Mesodermal cell (in vitro differentiated cells): Measurements from ENCODE around the gene TSPOAP1.

Experiments used
- H3K27ac ChIP-seq: 2 replicates; pipeline ENCODE4 v1.7.0; 2013; ENCODE audit warnings: mild to moderate bottlenecking, low read depth, low read length, moderate library complexity; ENCODE audit not compliant: severe bottlenecking
- H3K36me3 ChIP-seq: 2 replicates; pipeline ENCODE4 v1.7.1; 2013; ENCODE audit warnings: mild to moderate bottlenecking, low read length, moderate library complexity; ENCODE audit not compliant: control insufficient read depth, insufficient read depth
- H3K4me1 ChIP-seq: one replicate; pipeline ENCODE4 v1.7.1; 2013; ENCODE audit warnings: mild to moderate bottlenecking, low read length; ENCODE audit not compliant: insufficient read depth, control insufficient read depth, poor library complexity, severe bottlenecking
- H3K4me3 ChIP-seq: 2 replicates; pipeline ENCODE4 v1.7.0; 2013; ENCODE audit warnings: low read length, control low read depth, mild to moderate bottlenecking; ENCODE audit not compliant: insufficient read depth, poor library complexity, severe bottlenecking; ENCODE audit errors: extremely low read depth
- H3K9me3 ChIP-seq: 2 replicates; pipeline ENCODE4 v1.7.1; 2013; ENCODE audit warnings: mild to moderate bottlenecking, low read length, moderate library complexity; ENCODE audit not compliant: control insufficient read depth
- whole genome bisulfite sequencing, 2 experiments: methylation state at CpG; one replicate each; pipeline ENCODE4 v1.1.5; 2013; ENCODE audit warnings: missing lambda C conversion rate in 2 of 2; ENCODE audit not compliant: insufficient coverage in 2 of 2; 5-methylcytosine and 5-hydroxymethylcytosine counted together

Gene TSPOAP1

DNA sequence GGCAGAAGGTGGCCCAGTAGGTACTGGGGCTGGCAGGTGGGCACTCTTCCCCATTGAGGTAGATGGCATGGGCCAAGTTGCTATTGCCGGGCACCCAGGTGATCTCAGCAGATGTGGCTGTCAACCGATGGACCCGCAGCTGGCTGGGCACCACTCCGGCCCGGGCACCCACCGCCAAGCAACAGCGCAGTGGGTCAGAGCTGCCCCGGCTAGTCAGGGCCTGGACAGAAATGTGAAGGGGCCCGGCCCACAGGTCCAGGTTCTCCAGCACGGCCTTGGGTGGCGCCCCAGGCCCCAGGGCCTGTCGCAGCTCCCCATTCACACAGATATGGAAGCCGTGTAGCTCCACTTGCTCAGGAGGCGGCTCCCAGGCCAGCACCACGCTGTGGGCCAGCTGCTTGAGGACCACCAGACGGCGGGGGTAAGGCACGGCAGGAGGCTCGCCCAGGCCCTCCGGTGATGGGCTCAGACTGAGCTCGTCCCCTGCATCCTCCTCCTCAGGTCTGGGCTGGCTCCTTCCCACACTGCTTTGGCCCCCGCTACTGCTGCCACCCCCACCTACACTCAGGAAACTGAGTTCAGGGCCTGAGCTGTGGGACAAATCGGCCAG is 16.5 kb downstream of the TSPOAP1 start:
- Histone ChIP-seq H3K36me3 (no peaks in the 10 kb centered on the region), H3K4me3 (no peak overlapping the region), H3K4me1 (no peaks in the 10 kb centered on the region), H3K9me3 (no peaks in the 10 kb centered on the region), H3K27ac (no peak overlapping the region)
- 92 to 97% methylated on average over 12 to 20 of the region's 23 CpGs for WGBS, 2 experiments

DNA sequence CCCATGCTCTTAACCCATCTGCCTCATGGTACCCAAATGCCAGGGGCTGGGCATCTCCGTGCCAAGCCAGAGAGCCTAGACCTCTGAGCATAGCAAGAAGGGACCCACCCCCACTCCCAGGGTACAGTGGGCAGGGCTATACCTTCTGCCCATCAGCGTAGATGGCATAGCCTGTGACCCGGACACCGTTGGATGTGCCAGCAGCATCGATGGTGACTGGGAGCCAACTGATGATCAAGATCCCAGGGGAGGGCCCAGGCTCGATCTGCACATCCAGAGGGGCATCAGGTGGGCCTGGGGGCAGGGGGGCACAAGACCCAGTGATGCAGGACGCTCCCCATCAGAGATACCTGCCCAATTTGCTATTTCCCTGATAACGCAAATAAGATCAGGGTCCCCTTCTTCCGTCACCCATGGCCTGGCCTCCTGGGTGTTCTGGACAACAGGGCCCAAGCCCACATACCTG is 17.1 kb downstream of the TSPOAP1 start:
- Histone ChIP-seq H3K4me3 (no peak overlapping the region), H3K36me3 (no peaks in the 10 kb centered on the region), H3K4me1 (no peaks in the 10 kb centered on the region), H3K27ac (no peak overlapping the region), H3K9me3 (no peaks in the 10 kb centered on the region)
- WGBS, 2 experiments: 90 to 100% methylated on average over 8 to 9 of the region's 9 CpGs

DNA sequence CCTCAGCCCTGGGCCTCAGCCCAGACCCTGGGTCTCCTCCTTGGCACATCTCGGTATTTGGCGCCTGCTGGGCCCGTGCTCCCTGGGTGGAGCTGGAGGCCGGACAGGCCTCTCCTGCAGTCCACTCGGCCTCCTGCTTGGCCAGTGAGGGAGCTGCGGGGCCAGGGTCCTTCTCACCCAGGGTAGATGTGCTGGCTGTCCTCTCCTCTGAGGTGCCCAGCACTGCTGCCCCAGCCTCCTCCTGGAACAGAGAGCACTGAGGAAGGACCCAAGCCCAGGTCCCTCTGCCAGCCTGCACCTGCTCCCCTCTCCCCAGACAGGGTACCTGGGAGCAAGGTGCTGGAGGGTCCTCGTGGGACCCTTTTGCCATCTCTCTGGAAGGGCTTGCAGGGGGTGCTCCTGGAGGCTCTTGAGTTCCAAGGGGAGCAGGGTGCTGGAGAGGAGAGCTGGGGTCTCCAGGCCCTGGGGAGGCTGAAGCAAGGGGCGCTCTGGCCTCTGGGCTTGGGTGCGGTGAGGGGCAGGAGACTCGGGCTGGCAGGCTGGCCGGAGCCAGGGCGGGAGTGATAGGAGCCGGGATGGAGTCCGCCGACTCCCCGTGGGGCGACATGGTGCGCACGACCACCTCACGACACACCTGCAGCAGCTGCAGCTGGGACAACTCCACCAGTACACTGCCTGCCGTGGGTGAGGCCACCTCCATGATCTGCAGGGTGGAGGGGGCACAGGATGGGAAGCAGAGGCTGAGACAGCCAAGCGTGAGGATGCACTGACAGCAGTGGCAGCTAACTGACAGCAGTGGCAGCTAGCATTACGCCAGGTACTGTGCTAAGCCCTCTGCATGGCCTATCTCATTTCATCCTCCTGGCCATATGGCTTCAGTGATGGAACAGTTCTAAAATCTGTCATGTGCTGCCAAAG is 17.8 kb downstream of the TSPOAP1 start:
- H3K4me1 ChIP-seq: no peaks in the 10 kb centered on the region
- H3K27ac ChIP-seq: no peak overlapping the region
- WGBS, 2 experiments: 91 to 92% methylated on average over 19 to 23 of the region's 23 CpGs
- H3K36me3 ChIP-seq: no peaks in the 10 kb centered on the region
- no peak overlapping the region for H3K4me3 ChIP-seq
- H3K9me3 ChIP-seq: no peaks in the 10 kb centered on the region

DNA sequence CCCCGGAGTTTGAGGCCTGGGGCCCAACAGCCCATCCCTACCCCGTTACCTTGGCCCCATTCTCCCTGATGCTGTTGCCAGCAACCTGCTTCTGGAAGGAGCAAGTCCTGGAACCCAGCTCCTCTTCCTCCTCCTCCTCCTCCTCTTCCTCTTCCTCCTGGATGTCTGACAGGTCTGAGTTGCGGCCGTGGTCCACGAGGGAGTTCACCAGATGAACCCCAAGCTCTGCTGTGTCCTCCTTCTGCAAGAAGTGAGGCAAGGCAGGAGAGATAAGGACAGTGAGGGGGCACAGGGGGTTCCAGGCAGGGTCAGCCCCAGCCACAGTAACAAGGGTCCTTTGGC is 18.7 kb downstream of the TSPOAP1 start:
- WGBS, 2 experiments: 79 to 88% methylated on average over 2 of the region's 5 CpGs
- Histone ChIP-seq H3K27ac (no peak overlapping the region), H3K36me3 (no peaks in the 10 kb centered on the region), H3K9me3 (no peaks in the 10 kb centered on the region), H3K4me1 (no peaks in the 10 kb centered on the region), H3K4me3 (no peak overlapping the region)

DNA sequence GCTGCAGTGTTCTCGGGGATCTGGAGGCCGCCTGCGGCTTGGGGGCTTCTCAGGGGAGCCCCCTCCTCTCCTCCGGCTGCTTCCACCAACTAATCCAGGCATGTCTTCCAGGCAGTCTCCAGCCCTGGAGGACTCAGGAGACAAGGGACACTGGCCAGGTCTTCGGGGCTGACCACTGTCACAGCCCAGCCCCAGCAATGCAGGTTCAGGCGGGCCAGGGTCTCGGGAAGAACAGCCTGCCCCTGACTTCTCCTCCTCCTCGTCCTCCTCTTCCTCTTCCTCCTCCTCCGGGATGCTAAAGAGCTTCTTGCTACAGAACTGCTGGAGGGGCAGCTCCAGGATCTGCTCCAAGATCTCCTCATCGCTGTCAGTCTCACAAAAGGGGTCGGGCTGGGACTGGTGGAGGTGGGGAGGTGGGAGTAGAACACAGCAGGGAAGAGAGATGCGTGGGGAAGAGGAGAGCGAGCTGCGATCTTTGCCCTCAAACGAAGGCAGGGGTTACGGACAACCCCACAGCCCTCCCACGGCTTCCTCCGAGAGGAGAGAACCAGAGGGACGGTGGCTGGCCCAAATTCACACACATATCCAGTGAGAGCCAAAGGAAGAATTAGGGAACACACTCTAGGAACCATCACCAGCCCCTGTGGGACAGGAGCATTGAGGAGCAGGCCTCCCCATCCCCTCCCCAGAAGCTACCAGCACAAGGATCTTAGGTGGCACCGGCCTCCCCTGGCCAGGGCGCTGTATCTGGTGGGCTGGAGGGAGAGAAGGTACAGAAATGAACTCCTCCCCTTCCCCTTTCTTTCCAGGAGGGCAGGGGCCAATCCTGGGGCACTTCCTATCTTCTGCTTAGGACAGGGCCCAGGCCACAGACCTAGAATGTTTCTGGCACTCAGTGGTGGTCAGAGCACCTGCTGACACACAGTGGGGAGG is 19.3 kb downstream of the TSPOAP1 start:
- WGBS, 2 experiments: 84 to 96% methylated on average over 4 to 15 of the region's 21 CpGs
- Histone ChIP-seq H3K4me3 (no peak overlapping the region), H3K27ac (no peak overlapping the region), H3K9me3 (no peaks in the 10 kb centered on the region), H3K4me1 (no peaks in the 10 kb centered on the region), H3K36me3 (no peaks in the 10 kb centered on the region)

DNA sequence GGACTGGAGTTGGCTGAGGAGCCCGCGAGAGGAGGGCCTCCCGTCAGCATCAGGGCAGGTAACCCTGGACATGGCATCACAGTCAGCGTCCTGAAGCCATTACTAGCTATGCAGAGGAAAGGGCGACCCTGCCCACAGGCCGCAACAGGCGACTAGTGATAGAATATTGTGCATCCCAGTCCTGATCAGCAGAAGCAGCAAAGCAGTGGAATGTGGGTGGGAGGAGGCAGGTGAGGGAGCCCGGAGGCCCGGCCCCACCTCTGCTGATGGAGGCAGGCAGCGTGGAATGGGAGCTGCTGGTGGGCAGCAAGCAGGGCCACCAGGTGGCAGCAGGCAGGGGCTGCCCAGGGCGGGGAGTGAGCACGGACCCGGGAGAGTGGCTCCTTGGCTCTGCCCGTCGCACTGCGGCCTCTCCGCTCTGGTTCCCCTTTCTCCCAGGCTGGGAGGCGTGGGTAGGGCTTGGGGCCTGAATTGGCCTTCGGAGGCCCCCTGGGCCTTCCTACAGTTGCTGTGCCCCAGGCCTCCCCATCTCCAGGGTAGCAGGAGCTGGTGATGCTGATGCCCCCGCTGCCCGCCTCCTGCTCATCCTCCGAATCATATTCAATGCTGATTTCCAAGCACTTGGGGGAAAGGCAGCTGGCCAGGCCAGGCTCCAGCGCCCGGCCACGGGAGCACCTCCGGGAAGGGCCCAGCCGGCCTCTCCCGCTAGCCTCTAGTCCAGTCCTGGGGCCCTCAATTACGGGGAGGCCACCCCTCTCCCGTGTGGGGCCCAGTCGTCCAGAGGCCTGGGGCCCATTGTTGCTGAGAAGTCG is 20.2 kb downstream of the TSPOAP1 start:
- H3K9me3 ChIP-seq: no peaks in the 10 kb centered on the region
- H3K4me3 ChIP-seq: no peak overlapping the region
- no peaks in the 10 kb centered on the region for H3K4me1 ChIP-seq
- H3K36me3 ChIP-seq: no peaks in the 10 kb centered on the region
- 78 to 81% methylated on average over 26 to 31 of the region's 32 CpGs for WGBS, 2 experiments
- H3K27ac ChIP-seq: no peak overlapping the region

DNA sequence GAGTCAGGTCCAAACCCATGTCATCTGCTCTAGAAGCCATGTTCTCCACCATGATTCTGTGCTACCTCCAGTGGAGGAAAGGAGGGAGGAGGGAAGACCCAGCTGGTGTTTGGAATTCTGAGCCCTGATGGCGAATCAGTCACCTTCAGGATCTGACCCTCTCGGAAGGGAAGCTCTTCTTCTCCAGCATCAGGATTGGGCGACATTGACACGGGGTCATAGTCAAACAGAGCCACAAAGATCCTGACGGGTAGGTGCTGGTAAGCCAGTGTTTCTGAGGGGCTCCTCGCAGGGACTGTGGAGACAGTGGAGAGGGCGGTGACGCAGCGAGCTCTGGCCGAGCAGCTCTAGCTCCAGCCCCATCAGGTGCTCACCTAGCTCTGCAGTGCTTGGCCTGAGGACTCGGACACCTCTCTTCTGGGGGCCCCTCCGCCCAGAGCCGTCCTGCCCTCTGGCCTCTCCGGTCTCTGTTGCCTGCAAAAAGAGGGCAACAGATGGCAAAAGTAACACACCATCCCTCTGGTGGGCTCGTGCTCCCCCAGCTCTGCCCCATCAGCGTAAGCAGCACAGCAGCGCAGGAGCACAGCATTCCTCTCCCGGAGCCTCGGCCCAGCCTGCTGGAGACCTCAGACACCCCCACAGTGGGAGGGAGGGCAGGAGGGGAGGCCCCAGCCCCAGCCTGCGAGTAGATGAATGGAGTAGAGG is 21.0 kb downstream of the TSPOAP1 start:
- no peaks in the 10 kb centered on the region for H3K36me3 ChIP-seq
- no peak overlapping the region for H3K4me3 ChIP-seq
- H3K4me1 ChIP-seq: no peaks in the 10 kb centered on the region
- WGBS, 2 experiments: 92 to 94% methylated on average over 14 to 16 of the region's 20 CpGs
- no peaks in the 10 kb centered on the region for H3K9me3 ChIP-seq
- H3K27ac ChIP-seq: no peak overlapping the region

DNA sequence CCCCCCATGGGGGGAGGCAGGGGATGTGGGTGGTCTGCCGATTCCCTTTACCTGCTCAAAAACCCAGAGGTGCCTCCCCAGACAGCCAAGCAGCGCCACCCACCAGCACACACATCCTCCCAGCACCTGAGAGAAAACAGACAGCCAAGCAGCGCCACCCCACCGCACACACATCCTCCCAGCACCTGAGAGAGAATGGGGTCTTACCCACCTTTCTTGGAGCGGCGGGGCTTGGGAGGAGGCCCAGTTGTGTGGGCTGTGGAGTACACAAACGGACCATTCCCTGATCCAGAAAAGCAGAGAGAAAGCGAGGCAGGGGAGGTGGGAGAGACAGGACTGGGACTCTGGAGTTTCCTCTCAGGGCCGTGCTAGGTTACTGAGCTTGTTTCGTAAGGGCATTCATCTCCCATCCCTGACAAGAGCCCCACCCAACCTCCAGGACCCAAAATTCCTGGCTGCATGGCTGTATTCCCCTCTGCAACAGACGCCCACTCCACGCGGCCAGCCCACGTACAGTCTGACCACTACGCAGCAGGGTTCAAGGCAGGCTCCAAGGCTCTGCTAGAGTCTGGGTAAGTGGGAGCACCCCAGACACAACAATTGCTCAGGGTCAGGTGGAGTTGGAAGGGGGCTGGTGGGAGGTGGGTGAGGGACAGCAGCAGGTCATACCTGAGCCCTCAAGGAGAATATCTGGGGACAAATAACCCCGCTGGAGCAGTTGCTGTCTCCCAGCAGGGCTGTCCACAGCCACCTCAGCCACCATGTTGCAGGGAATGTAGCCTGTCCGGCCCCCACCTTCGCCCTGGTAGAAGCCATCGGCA is 22.3 kb downstream of the TSPOAP1 start:
- H3K36me3 ChIP-seq: no peaks in the 10 kb centered on the region
- no peak overlapping the region for H3K4me3 ChIP-seq
- no peaks in the 10 kb centered on the region for H3K4me1 ChIP-seq
- H3K9me3 ChIP-seq: no peaks in the 10 kb centered on the region
- WGBS, 2 experiments: 93 to 95% methylated on average over 13 to 17 of the region's 19 CpGs
- H3K27ac ChIP-seq: no peak overlapping the region

DNA sequence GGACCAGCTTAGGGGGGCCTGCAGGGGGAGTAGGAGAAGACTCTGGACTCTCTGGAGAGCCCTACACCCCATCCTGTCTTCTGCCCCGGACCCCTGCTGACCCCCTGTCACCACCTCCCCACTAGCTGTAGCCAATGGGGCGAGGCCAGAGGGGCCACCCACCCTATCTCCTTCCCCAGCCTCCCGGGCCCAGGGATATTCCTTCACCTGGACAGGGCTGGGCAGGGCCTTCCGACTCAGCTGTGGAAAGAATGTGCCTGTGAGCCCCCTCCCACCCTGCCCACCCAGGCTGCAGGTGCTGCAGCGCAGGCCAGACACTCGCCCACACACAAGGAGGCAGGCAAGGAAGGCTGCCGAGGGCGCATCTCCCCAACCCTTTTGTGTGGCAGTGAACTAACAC is 23.0 kb downstream of the TSPOAP1 start:
- no peaks in the 10 kb centered on the region for H3K9me3 ChIP-seq
- H3K27ac ChIP-seq: no peak overlapping the region
- 86% methylated on average over 8 of the region's 8 CpGs; no CpG with 5 or more reads in 1 of the 2 experiments for WGBS, 2 experiments
- no peaks in the 10 kb centered on the region for H3K36me3 ChIP-seq
- no peak overlapping the region for H3K4me3 ChIP-seq
- no peaks in the 10 kb centered on the region for H3K4me1 ChIP-seq
